KBM-7 (cell line): ENCODE measurements around the gene GALNT18.
"Not testable (repeated sequence)": the region's sequence is repeated elsewhere in the genome, so short reads cannot be mapped to it uniquely, and the experiment has no call there.

Experiments used
- DNase-seq: peaks from one replicate; pipeline ENCODE4 v3.0.0-alpha.2; 2015
- in situ Hi-C: fragments of 300-500 bp; cut with MboI; formaldehyde crosslinking; loops from 2 replicates; pipeline ENCODE4 v1.14.3; 2020; ENCODE audit warnings: low sequenced_read_pairs, low pct_unique_long_range_greater_than_20kb, mixed read lengths

GALNT18 gene

GRCh38 chr11:11352878-11353277 lies 268.9 kb downstream of the GALNT18 start, which contains the start of gene CSNK2A3:
TSS of gene CSNK2A3 (minus strand) at chr11:11353250. CDS start at chr11:11353119, 131 bp downstream.
- DNase-seq, in situ Hi-C loops: not testable (repeated sequence)

DNA sequence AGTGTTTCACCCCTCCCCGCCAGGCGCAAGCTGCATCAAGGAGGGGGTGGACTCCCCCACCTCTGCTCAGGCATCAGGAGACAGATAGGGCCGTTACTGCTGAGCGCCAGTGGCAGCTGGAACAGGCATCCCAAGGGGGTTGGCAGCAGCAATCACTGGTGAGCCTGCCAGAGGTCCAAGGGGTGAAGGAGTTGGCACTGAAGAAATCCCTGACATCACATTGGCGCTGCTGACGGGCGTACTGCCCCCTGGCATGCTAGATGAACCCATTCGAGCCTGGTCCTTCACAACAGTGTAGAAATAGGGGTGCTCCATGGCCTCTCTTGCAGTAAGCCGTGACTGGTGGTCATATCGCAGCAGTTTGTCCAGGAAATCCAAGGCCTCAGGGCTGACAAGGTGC lies 270.0 kb downstream of the GALNT18 start:
- DNase-seq, in situ Hi-C loops: not testable (repeated sequence)

GRCh38 chr11:11351042-11351586 lies 270.7 kb downstream of the GALNT18 start:
- no peak for DNase-seq
- in situ Hi-C loops = no loop called here

- DNase-seq = no peak
Observed at GRCh38 chr11:11349870-11350337, 271.9 kb downstream of the GALNT18 start.

GRCh38 chr11:11349106-11349825 lies 272.5 kb downstream of the GALNT18 start:
- DNase-seq = no peak
- in situ Hi-C loops = no loop called here

More at GRCh38 chr11:11349870-11350337, 271.9 kb downstream of the GALNT18 start:
- in situ Hi-C loops = no loop called here

DNA sequence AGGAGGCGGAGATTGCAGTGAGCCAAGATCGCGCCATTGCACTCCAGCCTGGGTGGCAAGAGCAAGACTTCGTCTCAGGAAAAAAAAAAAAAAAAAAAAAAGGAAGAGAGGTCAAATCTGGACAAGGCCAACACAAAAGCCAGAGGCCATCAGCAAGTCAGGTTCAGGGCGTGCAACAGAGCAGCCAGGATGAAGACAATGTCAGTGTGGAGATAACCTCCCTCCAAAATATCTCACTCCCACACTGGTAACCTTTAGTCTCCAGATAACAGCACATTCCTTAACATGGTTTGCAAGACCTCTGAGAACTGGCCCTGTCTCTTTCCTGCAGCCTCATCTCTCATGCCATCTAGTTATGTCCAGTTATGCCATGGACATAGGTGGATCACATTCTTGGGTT lies 273.5 kb downstream of the GALNT18 start:
- DNase-seq = no peak
- in situ Hi-C loops = no loop called here

DNA sequence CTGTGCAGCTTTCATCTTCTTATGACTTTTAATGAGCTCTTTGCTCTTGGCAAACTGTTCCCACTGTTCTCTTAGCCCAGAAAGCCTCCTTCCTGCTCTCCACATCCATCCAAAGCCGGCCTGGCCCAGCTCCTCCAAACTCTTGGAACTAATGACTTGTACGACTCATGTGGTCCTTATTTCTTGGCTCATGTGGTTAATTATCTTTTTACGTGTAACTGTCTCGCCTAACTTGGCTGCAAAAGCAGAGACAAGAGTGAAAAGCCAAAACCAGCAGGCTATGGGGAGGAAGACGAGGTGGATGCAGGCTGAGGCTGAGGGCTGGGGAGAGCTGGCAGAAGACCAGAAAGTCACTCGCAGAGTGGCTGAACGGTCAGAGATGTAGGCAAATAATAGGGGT lies 274.2 kb downstream of the GALNT18 start:
- in situ Hi-C loops = no loop called here
- DNase-seq = no peak

- in situ Hi-C loops = no loop called here
Observed at GRCh38 chr11:11346303-11346702, 275.5 kb downstream of the GALNT18 start.

DNA sequence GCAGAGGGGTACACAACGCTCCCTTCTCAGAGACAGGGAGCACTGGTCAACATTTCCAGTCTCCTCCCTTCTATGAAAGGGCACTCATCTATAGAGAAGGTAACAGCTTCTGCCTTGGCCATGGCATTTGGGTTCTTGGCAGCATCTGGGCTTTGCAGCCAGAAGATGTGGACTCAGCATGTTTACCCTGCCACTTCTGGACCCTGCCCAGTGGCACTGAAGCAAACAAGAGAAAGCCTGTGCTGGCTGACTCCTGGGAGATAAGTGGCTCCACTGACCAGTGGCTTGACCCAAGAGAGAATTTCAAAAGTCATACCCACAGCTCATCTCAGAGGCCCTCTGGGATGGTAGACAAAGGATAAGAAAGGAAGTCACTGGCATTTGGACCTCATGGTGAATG lies 276.7 kb downstream of the GALNT18 start:
- DNase-seq = no peak
- in situ Hi-C loops = no loop called here

More at GRCh38 chr11:11346303-11346702, 275.5 kb downstream of the GALNT18 start:
- no peak for DNase-seq

GRCh38 chr11:11344045-11344444 lies 277.8 kb downstream of the GALNT18 start:
- DNase-seq = no peak
- in situ Hi-C loops = no loop called here

DNA sequence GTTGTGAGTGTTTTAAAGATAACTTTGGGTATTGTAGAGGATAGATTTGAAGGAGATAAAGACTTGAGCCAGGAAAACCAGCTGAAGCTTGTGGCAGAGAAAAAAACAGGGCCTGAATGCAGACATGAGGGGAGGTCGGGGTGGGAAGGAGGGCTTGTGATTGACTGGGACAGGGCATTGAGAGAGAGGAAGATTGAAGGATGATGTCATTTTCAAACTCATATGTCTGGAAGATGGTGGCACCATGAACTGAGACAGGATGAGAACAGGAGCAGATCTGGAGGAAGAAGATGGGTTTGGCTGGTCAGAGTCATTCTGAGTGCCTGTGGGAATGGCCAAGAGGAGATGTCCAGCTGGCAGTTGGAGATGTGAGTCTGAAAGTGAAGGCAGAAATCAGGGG lies 283.5 kb downstream of the GALNT18 start:
- in situ Hi-C loops = no loop called here
- no peak for DNase-seq

DNA sequence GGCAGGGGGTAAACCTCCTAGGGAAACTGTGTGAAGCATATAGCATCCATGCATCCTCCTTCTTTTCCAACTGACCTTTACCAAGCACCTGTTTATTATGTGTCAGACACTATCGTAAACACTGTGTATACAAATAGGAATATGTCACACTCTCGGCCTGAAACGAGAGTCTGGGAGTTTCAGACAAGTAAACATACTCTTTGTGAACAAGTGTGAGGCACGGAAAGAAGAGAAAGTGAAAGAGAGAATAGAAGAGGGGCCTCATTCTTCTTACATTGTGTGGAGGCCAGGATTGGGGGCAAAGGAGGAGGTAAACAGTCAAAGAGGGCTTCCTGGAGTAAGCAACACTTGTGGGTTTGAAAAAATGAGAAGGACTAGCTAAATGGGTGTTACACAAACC lies 285.1 kb downstream of the GALNT18 start:
- no peak for DNase-seq
- in situ Hi-C loops = no loop called here

DNA sequence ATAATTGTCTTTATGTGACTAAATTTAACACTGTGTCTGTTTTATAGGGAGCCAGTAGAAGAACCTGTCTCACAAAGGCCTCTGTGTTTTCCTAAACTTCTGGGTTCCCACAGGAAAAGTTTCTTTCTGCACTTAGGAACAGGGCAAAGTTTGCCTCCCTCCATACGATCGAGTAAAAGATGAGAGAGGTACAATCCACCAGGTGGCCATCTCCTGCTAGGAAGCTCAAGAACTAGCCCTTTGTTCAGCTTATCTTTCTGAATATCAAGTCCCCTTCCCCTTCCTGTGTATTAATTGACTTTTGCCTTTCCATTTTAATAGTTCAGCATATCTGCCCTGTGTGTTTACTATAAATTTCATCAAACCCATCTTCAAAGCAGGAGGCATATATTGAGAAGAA lies 286.8 kb downstream of the GALNT18 start:
- DNase-seq = no peak
- in situ Hi-C loops = no loop called here

- no peak for DNase-seq
- in situ Hi-C loops = no loop called here
Observed at GRCh38 chr11:11334607-11335006, 287.2 kb downstream of the GALNT18 start.

GRCh38 chr11:11332141-11332710 lies 289.6 kb downstream of the GALNT18 start:
- no peak for DNase-seq
- in situ Hi-C loops = no loop called here

- DNase-seq = no peak
- in situ Hi-C loops = no loop called here
Observed at GRCh38 chr11:11329062-11329806, 292.6 kb downstream of the GALNT18 start.

DNA sequence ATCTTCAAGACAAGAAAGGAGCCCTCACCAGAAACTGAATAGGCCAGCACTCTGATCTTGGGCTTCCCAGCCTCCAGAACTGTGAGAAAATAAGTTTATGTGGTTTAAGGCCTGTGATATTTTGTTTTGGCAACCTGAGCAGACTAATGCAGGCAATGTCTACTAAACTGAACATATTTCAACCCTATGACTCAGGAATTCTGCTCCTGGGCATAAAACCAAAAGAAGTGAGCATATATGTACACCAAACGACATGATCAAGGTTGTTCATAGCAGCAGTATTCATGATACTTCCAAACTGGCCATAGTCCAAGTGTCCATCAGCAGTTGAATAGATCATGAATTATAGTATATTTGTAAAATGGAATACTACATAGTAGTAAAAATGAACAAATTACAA lies 297.7 kb downstream of the GALNT18 start:
- in situ Hi-C loops = no loop called here
- DNase-seq = no peak

DNA sequence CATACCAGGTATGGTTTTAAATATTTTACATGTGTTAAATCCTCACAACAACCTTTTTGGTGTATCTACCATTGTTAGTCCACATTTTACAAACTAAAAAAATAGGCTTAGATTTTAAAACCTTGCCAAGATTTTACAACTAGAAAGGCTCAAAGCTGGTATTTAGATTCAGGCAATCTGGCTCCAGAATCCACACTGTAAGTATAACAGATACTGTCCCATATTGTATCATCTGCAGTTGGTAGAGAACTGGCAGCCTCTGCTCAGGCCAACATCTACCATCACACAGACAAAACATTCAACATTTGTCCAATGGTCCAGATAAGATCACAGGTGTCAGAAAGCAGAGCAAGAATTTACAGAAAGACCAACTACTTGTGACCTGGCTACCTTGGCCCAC lies 299.7 kb downstream of the GALNT18 start:
- in situ Hi-C loops = no loop called here
- no peak for DNase-seq

DNA sequence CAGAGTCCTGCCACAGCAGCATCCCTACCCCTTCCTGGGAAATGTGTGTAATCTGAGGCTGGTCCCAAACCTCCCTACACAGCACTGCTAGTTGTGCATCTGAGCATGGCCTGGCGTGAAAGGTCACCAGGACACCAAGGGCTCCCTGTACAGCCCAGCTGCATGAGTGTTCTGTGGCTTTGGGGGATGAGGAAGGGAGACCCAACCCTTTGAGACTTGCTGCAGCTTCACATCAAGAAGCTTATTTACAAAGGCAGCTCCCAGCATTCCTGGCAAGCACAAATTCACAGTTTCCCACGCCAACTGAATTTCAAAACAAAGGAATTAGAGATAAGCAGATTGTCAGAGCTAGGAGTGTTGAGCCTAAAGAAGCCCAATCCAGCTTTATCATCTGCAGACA lies 301.0 kb downstream of the GALNT18 start:
- in situ Hi-C loops = no loop called here
- no peak for DNase-seq

- in situ Hi-C loops = no loop called here
- DNase-seq = peak; percentile 54
Observed at GRCh38 chr11:11318961-11319360, 302.8 kb downstream of the GALNT18 start.
